SU-DHL-6 (cell line): ENCODE data around the gene ASIC3.

Source experiments
- H2AFZ ChIP-seq: fragments of 200-600 bp; sonication (generic); 2 replicates; pipeline ENCODE4 v1.6.1; 2014; ENCODE audit warnings: low read depth, mild to moderate bottlenecking, moderate library complexity, mixed read lengths, antibody characterized with exemption, low read length; ENCODE audit not compliant: severe bottlenecking
- H3F3A ChIP-seq: fragments of 200-600 bp; shearing (Covaris generic); 2 replicates; pipeline ENCODE4 v1.6.0; 2016; ENCODE audit warnings: antibody characterized with exemption, mild to moderate bottlenecking; ENCODE audit not compliant: insufficient read depth
- H3K27ac ChIP-seq: fragments of 200-600 bp; sonication (generic); 2 replicates; pipeline ENCODE4 v1.5.1; 2016; ENCODE audit warnings: low read depth, mild to moderate bottlenecking, low read length, moderate library complexity, mixed read lengths
- H3K27me3 ChIP-seq: fragments of 200-600 bp; sonication (generic), shearing (Covaris generic); 2 replicates; pipeline ENCODE4 v1.6.0; 2014; ENCODE audit warnings: mild to moderate bottlenecking, low read length
- H3K36me3 ChIP-seq: fragments of 200-600 bp; sonication (generic); 2 replicates; pipeline ENCODE4 v1.6.1; 2014; ENCODE audit warnings: mild to moderate bottlenecking, low read length, mixed read lengths
- H3K4me2 ChIP-seq: fragments of 300-600, 200-600 bp; shearing (Covaris generic), sonication (generic); 2 replicates; pipeline ENCODE4 v1.6.0; 2014; ENCODE audit warnings: low read length, low read depth, mild to moderate bottlenecking; ENCODE audit not compliant: poor library complexity, severe bottlenecking
- H3K4me3 ChIP-seq: fragments of 200-600 bp; sonication (generic); 2 replicates; pipeline ENCODE4 v1.5.1; 2014; ENCODE audit warnings: antibody characterized with exemption, low read length, mild to moderate bottlenecking, mixed read lengths; ENCODE audit not compliant: insufficient read depth, poor library complexity, severe bottlenecking
- H3K79me2 ChIP-seq: fragments of 200-600 bp; sonication (generic); 2 replicates; pipeline ENCODE4 v1.6.1; 2014; ENCODE audit warnings: mild to moderate bottlenecking, low read length, moderate library complexity; ENCODE audit not compliant: insufficient read depth
- H3K9ac ChIP-seq: fragments of 200-600 bp; sonication (generic); 2 replicates; pipeline ENCODE4 v1.7.0; 2014; ENCODE audit warnings: mild to moderate bottlenecking, low read length
- H3K9me2 ChIP-seq: fragments of 200-600 bp; sonication (generic); replicated peaks from 2 replicates; pipeline ENCODE4 v1.6.1; 2014; ENCODE audit warnings: low read length; ENCODE audit not compliant: insufficient read depth
- H3K9me3 ChIP-seq: fragments of 200-600 bp; sonication (generic); 2 replicates; pipeline ENCODE4 v1.6.1; 2014; ENCODE audit warnings: low read length, mixed read lengths; ENCODE audit not compliant: insufficient read depth
- H4K20me1 ChIP-seq: fragments of 200-600 bp; sonication (generic); 2 replicates; pipeline ENCODE4 v1.6.1; 2014; ENCODE audit warnings: low read depth, mild to moderate bottlenecking, antibody characterized with exemption, low read length, moderate library complexity, mixed read lengths
- EZH2phosphoT487 ChIP-seq: fragments of 200-600 bp; sonication (generic), shearing (Covaris generic); conservative IDR thresholded peaks from 2 replicates; pipeline ENCODE4 v1.6.1; 2018; ENCODE audit warnings: mild to moderate bottlenecking, antibody characterized with exemption, low read length, moderate library complexity, mixed read lengths
- TF ChIP-seq, protein P1 (sequence below): fragments of 200-600 bp; sonication (generic); IDR thresholded peaks from one replicate; pipeline ENCODE4 v1.5.1; 2017; ENCODE audit warnings: antibody characterized with exemption, mild to moderate bottlenecking, low read length, moderate library complexity; ENCODE audit not compliant: insufficient read depth, poor library complexity, severe bottlenecking

ASIC3 gene

DNA sequence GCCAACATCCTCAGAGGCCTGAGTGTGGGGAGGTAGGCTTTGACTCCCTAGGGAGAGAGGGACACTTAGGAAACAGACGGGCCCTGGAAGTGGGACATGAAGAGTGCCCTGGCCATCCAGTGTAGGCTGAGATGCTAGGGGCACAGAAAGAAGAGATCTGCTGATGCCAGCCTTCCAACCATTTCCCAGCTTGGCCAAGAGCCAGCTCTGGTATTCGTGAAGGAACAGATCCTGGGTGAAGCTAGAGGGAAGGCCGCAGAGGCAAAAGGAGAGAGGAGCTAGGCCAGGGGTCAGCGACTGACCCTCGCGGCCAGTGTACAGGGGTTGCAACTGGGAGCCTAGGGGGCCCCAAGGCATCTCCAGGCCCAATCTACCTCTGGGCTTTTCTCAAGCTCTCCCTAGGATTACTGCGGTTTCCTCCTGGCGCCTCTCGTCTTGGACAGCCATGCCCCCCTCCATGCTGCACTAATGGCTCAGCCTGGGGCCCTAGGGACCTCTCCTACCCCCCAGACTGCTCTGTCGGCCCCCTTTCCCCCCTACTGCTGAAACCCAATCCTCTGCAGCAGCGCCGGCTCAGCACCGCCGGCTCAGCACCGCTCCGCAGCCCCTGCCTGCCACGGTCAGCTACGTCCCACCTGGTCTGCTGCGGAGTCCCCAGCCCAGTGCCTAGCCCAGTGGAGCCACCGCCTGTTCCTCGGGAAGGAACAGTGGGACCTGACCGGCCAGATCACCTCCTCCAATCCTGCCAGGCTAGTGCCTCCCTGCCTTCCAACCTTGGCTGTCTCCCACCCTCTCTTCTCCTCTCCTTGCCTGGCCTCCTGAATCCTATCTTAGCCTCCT, at the start of gene ASIC3:
ASIC3 (plus strand) TSS at position 556 of the 840 bp plus-strand sequence. CDS start 355 bp downstream, outside the sequence.
- Histone ChIP-seq H3F3A (no peaks in the 10 kb centered on the region), H3K9me3 (no peaks in the 10 kb centered on the region), H3K9me2 (no peaks in the 10 kb centered on the region), H3K79me2 (no peaks in the 10 kb centered on the region), H3K9ac (no peak within 1 kb of the TSS), H3K4me2 (no peak within 1 kb of the TSS), H2AFZ (no peak within 1 kb of the TSS), H3K4me3 (no peak within 1 kb of the TSS), H3K27ac (no peak within 1 kb of the TSS), H4K20me1 (no peaks in the 10 kb centered on the region), H3K27me3 (no peaks in the 10 kb centered on the region), H3K36me3 (no peaks in the 10 kb centered on the region)
- no peak for TF ChIP-seq EZH2phosphoT487

DNA sequence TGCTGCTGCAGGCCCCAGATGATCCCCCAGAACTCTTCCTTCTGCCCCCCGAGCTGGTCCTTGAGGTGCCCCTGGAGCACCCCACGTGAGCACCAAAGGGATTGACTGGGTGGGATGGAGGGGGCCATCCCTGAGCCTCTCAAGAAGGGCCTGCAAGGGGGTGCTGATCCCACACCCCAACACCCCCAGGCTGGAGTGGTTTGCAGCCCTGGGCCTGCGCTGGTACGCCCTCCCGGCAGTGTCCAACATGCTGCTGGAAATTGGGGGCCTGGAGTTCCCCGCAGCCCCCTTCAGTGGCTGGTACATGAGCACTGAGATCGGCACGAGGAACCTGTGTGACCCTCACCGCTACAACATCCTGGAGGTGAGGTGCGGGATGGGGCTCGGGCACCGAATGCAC, 49.3 kb upstream of the ASIC3 start:
- H3K9me3 ChIP-seq, result no peaks in the 10 kb centered on the region
- no peaks in the 10 kb centered on the region for H3K9me2 ChIP-seq
- H3K9ac ChIP-seq, result no peak overlapping the region
- no peaks in the 10 kb centered on the region for H4K20me1 ChIP-seq
- no peak overlapping the region for H3K4me3 ChIP-seq
- H2AFZ ChIP-seq, result no peak overlapping the region
- TF ChIP-seq EZH2phosphoT487, result no peak
- TF ChIP-seq, protein P1, sequence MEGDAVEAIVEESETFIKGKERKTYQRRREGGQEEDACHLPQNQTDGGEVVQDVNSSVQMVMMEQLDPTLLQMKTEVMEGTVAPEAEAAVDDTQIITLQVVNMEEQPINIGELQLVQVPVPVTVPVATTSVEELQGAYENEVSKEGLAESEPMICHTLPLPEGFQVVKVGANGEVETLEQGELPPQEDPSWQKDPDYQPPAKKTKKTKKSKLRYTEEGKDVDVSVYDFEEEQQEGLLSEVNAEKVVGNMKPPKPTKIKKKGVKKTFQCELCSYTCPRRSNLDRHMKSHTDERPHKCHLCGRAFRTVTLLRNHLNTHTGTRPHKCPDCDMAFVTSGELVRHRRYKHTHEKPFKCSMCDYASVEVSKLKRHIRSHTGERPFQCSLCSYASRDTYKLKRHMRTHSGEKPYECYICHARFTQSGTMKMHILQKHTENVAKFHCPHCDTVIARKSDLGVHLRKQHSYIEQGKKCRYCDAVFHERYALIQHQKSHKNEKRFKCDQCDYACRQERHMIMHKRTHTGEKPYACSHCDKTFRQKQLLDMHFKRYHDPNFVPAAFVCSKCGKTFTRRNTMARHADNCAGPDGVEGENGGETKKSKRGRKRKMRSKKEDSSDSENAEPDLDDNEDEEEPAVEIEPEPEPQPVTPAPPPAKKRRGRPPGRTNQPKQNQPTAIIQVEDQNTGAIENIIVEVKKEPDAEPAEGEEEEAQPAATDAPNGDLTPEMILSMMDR, result no peak
- H3K27ac ChIP-seq, result no peak overlapping the region
- H3F3A ChIP-seq, result no peaks in the 10 kb centered on the region
- H3K79me2 ChIP-seq, result no peaks in the 10 kb centered on the region
- no peaks in the 10 kb centered on the region for H3K36me3 ChIP-seq
- H3K27me3 ChIP-seq, result no peaks in the 10 kb centered on the region
- no peak overlapping the region for H3K4me2 ChIP-seq

DNA sequence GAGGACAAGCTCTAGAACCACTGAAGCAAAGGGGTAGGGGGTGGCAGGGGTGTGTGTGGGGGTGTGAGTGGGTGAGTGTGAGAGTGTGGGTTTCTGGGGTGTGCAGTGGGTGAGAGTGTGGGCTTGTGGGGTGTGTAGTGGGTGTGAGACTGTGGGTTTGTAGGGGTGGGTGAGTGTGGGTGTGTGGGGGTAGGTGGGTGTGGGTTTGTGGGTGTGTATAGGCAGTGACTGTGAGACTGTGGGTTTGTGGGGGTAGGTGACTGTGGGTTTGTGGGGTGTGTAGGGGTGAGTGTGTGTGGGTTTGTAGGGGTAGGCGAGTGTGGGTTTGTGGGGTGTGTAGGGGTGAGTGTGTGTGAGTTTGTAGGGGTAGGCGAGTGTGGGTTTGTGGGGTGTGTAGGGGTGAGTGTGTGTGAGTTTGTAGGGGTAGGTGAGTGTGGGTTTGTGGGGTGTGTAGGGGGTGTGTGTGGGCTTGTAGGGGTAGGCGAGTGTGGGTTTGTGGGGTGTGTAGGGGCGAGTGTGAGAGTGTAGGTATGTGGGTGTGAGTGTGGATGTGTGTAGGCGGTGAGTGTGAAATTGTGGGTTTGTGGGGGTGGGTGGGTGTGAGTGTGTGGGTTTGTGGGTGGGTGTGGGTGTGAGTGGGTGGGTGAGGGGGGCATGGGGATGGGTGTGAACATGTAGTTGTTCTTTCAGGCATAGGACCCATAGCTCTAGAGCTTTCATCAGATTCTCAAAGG, 48.7 kb upstream of the ASIC3 start:
- H3F3A ChIP-seq, result no peaks in the 10 kb centered on the region
- H3K27me3 ChIP-seq, result no peaks in the 10 kb centered on the region
- H3K36me3 ChIP-seq, result no peaks in the 10 kb centered on the region
- H3K9ac ChIP-seq, result no peak overlapping the region
- H3K27ac ChIP-seq, result no peak overlapping the region
- H3K4me2 ChIP-seq, result no peak overlapping the region
- H3K9me2 ChIP-seq, result no peaks in the 10 kb centered on the region
- H3K79me2 ChIP-seq, result no peaks in the 10 kb centered on the region
- TF ChIP-seq EZH2phosphoT487, result no peak
- TF ChIP-seq, protein P1, result no peak
- H3K4me3 ChIP-seq, result no peak overlapping the region
- no peaks in the 10 kb centered on the region for H3K9me3 ChIP-seq
- no peaks in the 10 kb centered on the region for H4K20me1 ChIP-seq
- H2AFZ ChIP-seq, result no peak overlapping the region
